ENCODE measurements around the gene VSTM2B.

DNA sequence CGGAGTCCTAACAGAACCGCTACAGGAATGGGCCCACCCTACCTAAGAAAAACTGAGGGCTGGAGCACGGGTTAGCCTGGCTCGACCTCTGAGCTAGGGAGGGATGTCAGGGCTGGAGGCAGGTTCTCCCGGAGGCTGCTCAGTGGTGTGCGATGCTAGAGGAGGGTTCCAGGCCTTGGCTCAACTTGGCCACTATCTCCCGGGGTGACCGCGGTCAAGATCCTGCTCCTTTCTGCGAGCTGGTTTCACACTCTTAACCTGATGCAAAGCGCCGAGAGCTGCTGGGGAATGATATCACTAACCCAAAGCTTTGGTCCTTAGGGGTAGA, 80.6 kb downstream of the VSTM2B start:
- TF ChIP-seq EZH2 (IDR thresholded peaks at IDR 0.05; ENCODE audit: borderline replicate concordance, low read depth, low read length, poor library complexity, severe bottlenecking): no peak
- TF ChIP-seq, protein P1, sequence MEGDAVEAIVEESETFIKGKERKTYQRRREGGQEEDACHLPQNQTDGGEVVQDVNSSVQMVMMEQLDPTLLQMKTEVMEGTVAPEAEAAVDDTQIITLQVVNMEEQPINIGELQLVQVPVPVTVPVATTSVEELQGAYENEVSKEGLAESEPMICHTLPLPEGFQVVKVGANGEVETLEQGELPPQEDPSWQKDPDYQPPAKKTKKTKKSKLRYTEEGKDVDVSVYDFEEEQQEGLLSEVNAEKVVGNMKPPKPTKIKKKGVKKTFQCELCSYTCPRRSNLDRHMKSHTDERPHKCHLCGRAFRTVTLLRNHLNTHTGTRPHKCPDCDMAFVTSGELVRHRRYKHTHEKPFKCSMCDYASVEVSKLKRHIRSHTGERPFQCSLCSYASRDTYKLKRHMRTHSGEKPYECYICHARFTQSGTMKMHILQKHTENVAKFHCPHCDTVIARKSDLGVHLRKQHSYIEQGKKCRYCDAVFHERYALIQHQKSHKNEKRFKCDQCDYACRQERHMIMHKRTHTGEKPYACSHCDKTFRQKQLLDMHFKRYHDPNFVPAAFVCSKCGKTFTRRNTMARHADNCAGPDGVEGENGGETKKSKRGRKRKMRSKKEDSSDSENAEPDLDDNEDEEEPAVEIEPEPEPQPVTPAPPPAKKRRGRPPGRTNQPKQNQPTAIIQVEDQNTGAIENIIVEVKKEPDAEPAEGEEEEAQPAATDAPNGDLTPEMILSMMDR (conservative IDR thresholded peaks at IDR 0.05; ENCODE audit: low read depth, low read length): no peak
